8988T (cell line): Measurements from ENCODE around the gene GCFC2.
"Not testable (repeated sequence)": the region's sequence is repeated elsewhere in the genome, so short reads cannot be mapped to it uniquely, and the experiment has no call there.

Source experiments
- DNase-seq: peaks from one replicate; pipeline ENCODE4 v3.0.0; 2011

Gene GCFC2

DNA sequence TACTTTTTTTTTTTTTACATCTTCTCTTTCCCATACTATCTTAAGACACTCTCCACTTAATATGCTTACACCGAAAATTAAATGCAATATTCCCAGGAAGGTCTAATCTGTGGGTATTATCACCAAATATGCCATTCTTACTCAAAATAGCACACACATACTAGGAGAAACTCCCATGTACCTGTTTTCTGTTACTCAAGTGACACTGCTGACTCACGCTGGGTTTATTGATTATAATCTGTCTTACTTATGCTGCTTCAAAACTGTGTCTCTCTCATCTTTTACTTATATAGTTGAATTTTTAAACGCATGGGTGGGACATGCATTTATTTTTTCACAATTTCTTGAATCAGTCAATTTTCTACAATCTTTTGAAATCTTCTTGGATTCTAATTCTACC, 34.3 kb downstream of the GCFC2 start:
- no peak for DNase-seq

DNA sequence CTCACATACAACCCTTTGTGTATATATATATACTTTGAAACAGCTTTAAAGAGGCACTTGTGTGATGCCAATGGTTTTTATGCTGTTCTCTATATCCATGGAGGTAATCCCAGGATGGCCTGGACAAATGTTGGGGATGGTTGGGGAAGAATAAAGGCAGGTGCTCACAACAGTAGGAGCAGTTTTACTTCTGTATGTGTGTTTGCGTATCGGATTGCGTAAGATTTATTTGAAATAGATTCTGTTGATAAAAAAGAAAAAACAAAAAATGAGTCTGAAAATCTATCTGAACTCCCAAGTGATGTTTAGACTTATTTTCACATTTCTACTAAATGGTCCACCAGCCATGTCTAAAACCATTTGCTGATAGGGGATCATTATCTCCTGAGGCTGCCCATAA, 34.8 kb downstream of the GCFC2 start:
- no peak for DNase-seq

DNA sequence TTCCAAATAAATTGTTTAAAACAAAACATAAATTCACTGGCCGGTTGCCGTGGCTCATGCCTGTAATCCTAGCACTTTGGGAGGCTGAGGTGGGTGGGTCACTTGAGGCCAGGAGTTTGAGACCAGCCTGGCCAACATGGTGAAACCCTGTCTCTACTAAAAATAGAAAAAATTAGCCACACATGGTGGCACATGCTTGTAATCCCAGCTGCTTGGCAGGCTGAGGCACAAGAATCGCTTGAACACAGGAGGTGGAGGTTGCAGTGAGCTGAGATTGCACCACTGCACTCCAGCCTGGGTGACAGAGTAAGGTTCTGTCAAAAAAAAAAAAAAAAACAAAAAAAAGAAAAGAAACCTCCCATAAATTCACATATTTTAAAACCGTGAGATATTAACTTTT, 35.3 kb downstream of the GCFC2 start:
- DNase-seq, result not testable (repeated sequence)

DNA sequence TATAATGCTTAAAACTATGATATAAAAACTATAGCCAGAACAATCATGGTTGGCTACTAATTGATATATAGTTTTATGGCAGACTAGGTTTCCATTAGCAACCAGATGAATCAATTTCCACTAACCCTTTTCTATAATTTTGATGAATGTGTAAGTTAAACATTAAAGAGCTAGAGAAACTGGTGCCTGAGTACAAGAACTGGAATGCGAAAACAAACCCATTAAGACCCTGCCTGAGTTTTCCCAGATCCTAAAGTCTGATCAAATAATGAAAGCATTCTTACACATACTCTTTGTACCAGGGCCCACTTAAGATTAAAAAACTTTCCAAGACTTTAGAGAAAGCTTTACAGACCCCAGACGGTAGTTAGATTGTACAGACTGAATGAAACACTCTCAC, 42.8 kb downstream of the GCFC2 start:
- no peak for DNase-seq

DNA sequence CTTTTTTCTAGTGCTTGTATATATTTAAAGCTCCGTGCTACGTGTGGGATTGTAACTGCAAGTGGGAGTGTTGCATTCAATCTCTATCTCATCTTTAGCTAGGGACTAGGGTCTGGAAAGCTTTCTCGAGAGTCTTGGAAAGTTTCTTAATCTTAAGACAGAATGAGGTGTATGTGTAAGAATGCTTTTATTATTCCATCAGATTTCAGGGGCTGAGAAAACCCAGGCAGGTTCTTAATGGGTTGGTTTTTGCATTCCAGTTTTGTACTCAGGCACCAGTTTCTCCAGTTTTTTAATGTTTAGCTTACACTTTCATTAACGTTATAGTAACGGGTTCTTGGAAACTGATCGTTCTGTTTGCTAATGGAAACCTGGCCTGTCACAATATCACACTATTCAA, 43.8 kb downstream of the GCFC2 start:
- no peak for DNase-seq

DNA sequence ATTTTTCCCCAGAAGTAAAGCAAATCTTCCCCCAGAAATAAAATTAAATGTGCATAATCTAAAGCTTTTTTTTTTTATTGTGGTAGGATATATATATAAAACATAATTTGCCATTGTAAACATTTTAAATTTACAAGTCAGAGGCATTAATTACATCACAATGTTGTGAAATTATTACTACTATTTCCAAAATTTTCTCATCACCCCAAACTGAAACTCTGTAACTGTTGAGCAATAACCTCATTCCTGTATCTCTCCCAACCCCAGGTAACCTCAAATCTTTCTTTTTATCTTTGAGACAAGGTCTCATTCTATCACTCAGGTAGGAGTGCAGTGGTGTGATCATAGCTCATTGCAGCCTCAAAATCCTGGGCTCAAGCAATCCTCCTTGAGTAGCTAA, 52.9 kb downstream of the GCFC2 start:
- no peak for DNase-seq

DNA sequence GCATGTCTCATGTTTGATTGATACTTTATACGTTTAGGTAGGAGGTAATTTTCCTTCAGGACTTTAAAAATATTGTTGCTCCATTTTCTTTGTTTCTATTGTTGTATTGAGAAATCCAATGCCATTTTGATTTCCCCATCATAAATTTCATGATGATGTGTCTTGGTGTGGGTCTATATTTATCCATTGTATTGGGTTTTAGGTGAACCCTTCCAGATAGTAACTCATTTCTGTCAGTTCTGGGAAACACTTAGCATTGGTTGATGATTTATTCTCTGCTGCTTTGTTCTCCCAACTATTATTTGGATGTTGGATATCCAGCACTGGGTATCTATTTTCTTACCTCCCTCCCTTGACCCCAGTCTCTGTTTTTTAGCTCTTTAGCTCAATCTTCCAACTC, 54.2 kb downstream of the GCFC2 start:
- DNase-seq, result no peak

DNA sequence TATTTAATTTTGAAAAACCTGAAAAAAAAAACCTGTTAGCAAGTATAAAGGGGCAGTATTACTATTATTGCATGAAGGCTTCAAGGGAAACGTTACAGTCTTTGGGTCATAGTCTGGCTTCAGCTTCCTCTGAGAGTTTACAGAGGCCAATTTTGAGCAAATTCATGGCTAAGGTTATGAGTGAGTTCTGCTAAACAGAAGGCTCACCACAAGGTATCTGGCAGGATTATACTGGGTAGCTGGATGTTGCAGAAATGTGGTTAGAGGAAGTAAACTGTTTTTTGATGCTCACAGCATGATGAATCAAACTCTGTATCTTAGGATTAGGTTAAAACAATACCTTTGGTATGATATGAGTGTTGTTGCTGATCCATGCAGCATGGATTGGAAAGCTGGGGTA, 54.9 kb downstream of the GCFC2 start:
- no peak for DNase-seq

DNA sequence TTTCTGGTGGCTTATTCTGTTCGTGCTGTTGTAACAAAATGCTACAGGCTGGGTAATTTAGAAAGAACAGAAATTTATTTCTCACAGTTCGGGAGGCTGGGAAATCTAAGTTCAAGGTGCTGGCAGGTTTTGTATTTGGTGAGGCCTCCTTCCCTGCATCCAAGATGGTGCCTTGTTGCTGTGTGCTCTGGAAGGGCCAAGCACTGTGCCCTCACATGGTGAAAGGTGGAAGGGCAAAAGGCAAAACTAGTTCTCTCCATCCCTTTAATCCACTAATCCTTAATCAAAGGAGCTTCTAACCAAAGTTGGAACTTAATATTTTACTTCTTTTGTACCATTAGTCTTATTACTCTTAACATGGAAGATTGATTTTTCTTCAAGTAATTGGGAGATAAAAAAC, 56.7 kb downstream of the GCFC2 start:
- DNase-seq, result no peak

DNA sequence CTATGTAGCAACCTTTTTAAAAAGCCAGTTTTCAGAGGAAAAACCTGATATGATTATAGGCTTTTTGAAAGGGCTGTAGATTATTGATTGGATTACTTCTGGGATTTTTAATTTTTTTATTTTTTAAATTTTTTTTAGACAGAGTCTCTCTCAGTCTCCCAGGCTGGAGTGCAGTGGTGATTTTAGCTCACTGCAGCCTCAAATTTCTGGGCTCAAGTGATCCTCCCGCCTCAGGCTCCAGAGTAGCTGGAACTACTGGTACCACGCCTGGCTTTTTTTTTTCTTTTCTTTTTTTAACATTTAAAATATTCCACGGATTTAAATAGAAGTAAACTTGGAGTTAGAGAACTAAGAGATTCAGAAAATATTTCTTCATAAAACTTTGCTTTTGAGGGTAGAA, 62.9 kb downstream of the GCFC2 start:
- no peak for DNase-seq

DNA sequence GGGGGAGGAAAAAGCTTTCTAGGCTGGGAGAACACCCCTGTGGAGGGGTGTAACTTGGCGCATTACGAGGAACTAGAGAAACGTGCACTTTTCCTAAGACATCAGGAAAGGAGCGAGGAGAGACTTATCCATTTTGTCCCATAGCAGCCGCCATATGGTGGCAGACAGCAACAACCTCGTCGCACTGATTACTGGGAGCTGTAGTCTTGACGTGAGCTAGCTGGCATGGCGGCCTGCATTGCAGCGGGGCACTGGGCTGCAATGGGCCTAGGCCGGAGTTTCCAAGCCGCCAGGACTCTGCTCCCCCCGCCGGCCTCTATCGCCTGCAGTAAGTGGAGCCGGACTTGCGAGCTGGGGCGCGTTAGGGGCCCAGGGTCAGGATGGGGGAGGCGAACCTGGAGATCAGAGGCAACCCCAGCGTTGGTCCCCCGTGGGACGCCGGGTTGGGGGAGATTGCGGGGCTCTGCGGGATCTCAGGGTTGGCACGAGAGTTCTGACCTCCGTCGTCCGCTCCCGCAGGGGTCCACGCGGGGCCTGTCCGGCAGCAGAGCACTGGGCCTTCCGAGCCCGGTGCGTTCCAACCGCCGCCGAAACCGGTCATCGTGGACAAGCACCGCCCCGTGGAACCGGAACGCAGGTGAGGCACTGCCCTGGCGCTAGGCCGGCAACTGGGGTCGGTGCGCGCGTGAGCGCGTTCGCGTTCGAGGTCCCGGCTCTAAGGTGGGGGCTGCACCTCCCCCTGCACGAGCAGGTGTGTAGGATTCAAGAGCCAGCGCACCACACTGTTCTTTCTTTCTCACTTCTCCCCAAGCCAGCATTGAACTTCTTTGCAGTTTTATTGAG, 63.9 kb downstream of the GCFC2 start, which contains the start of gene MRPL19:
Gene MRPL19, plus strand, starts transcription at position 201 of the 843 bp plus-strand sequence. Its CDS starts 25 bp downstream, at position 226.
- peak; percentile 70 for DNase-seq

DNA sequence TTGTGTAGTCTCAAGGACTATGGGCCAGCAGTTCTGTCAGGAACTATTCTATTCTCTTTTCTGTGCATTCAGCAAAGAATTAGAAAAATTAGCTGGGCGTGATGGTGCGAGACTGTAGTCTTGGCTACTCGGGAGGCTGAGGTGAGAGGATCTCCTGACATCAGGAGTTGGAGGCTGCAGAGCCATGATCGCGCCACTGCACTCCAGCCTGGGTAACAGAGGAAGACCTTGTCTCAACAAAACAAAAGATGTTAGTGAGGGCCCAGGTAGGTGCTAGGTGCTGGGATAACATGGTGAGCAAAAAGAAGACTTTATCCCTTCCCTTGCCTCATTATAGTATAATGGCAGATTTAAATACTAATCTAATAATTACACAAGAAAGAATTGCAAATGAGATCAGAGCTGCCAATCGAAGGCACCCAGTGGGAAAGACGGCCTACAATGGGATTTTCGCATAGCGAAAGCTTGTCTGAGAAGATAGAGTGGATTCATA, 64.6 kb downstream of the GCFC2 start:
- DNase-seq, result no peak

DNA sequence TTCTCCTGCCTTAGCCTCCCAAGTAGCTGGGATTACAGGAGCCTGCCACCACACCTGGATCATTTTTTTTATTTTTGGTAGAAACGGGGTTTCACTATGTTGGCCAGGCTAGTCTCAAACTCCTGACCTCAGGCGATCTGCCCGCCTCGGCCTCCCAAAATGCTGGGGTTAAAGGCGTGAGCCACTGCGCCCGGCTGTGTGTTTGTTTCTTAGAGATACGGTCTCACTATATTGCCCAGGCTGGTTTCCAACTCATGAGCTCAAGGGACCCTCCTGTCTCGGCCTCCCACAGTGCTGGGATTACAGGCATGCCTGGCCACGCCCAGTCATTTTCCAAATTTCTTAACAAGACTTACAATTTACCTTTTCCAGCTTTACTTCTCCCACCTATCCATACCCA, 65.1 kb downstream of the GCFC2 start:
- DNase-seq, result no peak

DNA sequence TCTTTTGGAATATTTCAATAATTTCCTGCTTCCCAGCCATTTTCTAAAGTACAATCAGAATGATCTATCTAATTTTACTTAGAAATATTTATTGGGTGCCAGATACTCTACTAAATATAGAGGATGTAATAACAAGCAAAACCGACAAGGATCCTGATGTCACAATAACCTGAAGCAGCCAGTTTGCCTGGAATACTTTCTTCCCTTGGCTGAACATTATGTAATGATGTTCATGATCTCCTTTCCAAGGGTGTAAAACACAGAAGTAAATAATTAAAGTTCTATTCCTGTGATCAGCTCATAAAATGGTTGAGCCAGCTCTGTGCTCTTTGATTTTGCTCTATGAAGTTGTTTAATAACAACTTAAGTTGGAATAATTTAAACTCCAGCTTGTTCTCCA, 66.7 kb downstream of the GCFC2 start:
- no peak for DNase-seq

DNA sequence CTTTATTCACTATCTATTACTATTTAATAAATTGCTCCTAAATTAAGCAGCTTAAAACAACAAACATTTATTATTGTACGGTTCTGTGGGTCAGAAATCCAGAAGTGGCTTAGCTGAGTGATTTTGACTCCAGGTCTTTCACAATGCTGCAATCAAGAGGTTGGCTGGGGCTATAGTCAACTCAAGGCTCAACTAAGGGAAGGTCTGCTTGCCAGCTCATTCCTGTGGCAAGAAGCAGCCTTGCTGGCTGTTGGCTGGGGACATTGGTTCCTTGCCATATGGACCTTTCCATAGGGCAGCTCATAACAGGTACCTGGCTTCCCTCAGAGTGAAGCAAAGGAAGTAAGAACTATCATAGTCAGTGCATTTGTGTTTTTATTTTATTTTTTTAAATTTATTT, 69.1 kb downstream of the GCFC2 start:
- DNase-seq, result no peak

DNA sequence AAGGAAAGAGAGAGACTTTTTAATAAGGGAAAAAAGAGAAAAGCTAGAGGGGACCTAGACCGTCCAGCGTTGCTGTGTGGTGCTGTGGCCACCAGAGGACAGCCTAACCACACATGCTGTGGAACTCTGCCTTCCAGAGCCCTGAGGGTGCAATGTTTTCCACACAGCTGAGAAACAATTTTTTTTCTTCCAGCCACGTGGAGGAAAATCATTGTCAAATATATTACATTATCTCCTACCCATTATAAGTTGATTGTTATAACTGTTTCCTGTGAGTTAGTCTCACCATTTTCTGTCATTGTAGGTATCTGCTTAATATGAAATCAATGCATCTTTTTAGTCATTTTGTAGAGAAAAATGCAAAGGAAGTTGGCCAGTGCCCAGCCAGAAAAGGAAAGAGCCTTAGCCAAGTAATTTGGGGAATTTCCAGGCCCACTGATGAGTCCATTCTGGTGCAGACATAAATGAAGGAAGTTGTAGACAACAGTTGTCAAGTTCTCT, 70.0 kb downstream of the GCFC2 start:
- DNase-seq, result peak; percentile 18

DNA sequence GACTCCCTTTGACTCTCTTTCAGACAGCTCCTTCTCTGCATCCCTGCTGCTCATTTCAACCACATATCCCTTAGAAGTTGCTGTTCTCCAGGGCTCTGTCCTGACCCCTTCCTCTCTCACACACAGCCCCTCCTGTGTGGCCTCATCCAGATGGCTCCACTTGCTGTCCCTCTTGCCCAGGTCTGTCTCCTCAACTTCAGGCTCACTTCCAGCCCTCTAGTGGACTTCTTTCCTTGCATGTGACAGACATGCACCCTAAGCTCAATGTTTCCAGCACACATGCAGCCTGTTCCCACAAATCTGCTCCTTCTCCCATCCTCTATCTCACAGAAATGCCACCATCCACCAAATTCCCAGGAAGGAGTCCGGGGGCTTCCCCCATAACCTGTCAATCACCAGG, 73.1 kb downstream of the GCFC2 start:
- no peak for DNase-seq

DNA sequence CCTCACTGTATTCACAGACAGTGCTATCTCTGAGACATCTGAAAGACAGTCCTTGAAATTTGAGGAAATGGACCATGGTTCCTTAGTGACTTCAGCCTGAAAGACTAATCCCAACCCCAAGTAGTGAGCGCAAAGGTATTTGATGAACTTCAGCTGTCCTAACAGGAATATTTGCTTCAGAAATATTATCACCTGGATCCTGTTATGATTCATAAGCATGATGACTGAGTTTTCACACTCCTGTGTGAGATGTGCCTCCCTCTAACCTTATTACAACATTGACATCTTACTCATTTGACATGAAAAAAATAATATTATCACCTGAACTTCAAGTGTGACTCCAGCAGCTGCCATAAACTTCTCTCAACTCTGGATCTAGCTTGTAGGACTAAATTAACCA, 75.8 kb downstream of the GCFC2 start:
- DNase-seq, result no peak

DNA sequence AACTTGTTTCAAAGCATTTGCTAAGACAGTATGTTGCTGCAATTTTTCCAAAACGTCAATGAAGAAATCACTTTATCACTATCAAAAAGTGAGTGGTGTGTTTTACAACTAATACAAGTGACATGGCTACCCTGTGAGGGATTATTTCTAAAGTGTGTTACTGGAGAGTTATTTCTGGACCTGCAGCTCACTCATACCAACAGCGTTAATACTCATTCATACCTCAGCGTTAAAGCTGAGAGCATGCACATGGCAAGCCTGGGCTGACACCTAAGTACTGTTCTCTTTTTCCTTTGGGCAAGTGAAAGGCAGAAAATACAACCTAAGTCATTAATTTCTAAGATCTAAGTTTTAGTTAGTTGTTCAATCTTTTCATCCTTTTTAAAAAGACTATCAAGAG, 77.1 kb downstream of the GCFC2 start:
- no peak for DNase-seq

DNA sequence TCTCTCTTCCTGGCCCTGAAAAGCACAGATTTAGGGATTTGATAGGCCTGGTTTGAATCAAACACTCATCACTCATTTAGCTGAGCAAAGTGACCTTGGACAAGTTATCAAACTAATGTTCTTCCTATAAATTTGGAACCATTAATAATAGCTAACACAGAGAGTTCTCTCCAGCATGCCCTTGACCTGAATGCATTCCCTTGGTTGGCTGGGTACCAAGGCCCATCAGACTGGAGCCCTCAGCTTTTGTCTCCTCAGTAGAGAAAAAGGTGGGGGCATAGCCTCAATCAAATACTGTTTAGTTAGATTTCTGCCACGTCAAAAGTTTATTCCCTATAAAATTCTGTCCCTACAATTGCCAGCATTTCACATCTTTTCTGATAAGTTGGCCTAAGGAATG, 77.9 kb downstream of the GCFC2 start:
- no peak for DNase-seq

DNA sequence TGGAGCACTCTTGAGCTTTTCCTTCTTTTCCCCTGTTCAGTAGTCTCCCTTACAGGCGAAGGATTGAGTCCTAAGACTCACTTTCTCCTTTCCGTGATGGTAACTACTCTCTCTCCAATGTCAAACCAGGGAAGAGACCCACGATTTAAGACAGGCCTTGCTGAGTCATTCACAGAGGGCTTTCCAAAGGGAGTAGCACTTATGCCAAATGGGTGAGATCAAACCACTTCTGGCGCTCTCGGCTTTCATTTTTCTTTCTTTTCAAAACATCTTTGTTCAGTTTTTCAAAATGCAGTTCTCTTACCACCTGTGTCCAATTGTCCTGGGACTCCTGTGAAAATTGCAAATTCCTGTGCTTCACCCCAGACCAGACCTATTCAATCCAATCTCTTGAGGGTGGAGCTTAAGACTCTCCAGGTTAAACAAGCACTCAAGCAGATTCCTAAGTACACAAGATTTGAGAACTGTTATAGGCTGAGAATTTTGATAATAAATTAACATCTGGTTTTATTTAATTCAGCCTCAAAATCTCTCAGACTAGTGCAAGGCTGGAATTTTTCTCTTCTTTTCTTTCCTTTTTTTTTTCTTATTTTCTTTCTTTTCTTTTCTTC, 78.5 kb downstream of the GCFC2 start:
- DNase-seq, result no peak

DNA sequence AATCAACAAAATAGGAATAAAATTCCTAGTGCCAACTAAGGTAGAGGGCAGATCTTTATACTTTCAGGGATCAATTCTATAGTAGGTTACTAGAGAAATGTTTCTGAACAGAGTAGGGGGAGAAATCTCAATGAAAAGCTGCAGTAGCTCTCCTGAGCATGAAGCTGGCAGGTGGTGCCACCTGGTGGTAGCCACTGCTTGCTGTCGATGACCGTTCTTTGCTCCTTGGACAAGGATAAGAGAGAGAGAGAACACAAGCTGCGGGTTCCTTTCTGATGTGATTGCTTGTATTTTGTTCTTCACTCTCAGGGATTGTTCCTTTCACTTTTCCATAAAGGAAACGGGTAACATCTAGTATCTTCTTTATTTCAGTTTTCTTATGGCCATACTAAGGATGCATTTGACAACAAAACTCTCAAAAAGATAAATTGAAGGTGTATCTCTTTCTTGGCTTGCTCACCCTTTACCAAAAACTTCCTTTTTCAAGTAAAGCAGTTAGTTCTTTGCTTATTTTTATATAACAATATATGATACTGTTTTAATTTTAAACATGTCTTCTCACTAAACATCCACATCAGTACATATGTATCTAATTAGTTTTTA, 82.7 kb downstream of the GCFC2 start:
- peak; percentile 38 for DNase-seq

DNA sequence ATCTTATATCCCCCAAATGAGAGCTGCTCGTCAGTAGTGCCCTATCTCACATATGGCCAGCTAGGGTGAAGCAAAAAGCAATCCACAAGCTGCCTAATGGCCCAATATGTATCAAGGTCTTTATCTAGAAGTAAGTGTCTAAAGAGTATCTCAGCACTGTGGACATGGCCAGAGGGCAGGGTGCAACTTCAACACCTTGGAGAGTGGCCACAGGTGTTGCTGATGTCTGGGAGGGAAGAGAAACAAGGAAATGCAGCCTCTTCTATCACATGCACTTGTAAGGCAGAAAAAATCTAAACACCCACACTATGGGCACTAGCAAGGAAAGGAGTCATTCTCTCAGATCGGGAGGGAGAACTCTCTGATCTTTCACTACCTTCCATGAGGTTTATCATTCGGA, 87.8 kb downstream of the GCFC2 start:
- no peak for DNase-seq

DNA sequence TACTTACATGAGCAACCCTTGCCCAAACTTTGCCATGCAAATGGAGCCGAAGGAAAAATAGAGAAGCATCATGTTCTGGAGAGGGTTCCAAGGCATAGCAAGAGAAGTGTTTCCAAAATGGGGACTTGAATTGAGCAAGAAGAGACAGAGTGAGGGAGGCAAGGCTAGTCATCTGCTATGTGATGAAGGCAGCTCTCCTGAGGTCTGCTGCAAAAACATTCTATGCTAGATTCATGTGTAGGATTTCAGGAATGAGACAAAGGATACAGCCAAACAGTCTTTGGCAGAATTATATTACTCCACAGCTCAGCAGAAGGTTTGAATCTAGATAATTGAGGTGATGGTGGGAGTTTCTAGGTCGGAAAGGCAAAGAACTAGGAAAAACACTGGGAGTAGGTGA, 88.2 kb downstream of the GCFC2 start:
- no peak for DNase-seq
